ENCODE data around the gene BTAF1. TPM values are rescaled to one million over a fixed set of nuclear protein-coding genes. Genes with fewer than 3 reads are reported as not detected.
"Not testable (repeated sequence)": the region's sequence is repeated elsewhere in the genome, so short reads cannot be mapped to it uniquely, and the experiment has no call there.

The BTAF1 gene
- total RNA-seq, 5 donors from 2014 or later (not counting 1 experiment from before 2014, with no cell fraction given), result 61.0 to 81.8 (median 66.5) TPM

GRCh38 chr10:92033070-92033469 lies 109.5 kb downstream of the BTAF1 start:
- peaks cover 5 to 18% of the 10 kb centered on the region in 2 donors for H3K36me3 ChIP-seq (ENCODE audit: control insufficient read depth in 2 of 2, extremely low read depth in 1 of 2, insufficient read depth in 1 of 2, low read length in 1 of 2)
- H3K27me3 ChIP-seq (replicated peaks in 1 of 2; ENCODE audit: control insufficient read depth in 2 of 2, extremely low read depth in 1 of 2, insufficient read depth in 2 of 2, low read length in 1 of 2); H3K9me3 ChIP-seq; H3K27me3 Mint-ChIP-seq; H3K4me1 Mint-ChIP-seq; H3K9me3 Mint-ChIP-seq; H3K4me1 ChIP-seq (ENCODE audit: control insufficient read depth in 1 of 2, extremely low read depth in 1 of 2, insufficient read depth in 2 of 2, low read length in 2 of 2); ATAC-seq (replicated peaks in 1 of 4); H3K27ac Mint-ChIP-seq; H3K4me3 Mint-ChIP-seq; H3K4me3 ChIP-seq (ENCODE audit: control insufficient read depth in 1 of 2, extremely low read depth in 1 of 2, low read length in 1 of 2); DNase-seq; H3K27ac ChIP-seq (ENCODE audit: low read length); POLR2A ChIA-PET: not testable (repeated sequence)
- WGBS (ENCODE audit: insufficient coverage), result 100% methylated on average over 3 of the region's 3 CpGs
- CTCF ChIA-PET, result interaction anchor here in 1 of 2 donors (0.6 kb wide), 1 partner anchor 409 kb away, joined by 3 read pairs; no protein-coding TSS in a partner anchor
- peaks cover 51% of the 10 kb centered on the region for H3K36me3 Mint-ChIP-seq

GRCh38 chr10:92038949-92039348 lies 115.4 kb downstream of the BTAF1 start:
- no peak overlapping the region for H3K27ac Mint-ChIP-seq
- H3K4me1 Mint-ChIP-seq, result no peaks in the 10 kb centered on the region
- Histone ChIP-seq H3K4me3 (ENCODE audit: control insufficient read depth in 1 of 2, extremely low read depth in 1 of 2, low read length in 1 of 2) (no peak overlapping the region), H3K27me3 (replicated peaks in 1 of 2; ENCODE audit: control insufficient read depth in 2 of 2, extremely low read depth in 1 of 2, insufficient read depth in 2 of 2, low read length in 1 of 2) (no peaks in the 10 kb centered on the region), H3K36me3 (ENCODE audit: control insufficient read depth in 2 of 2, extremely low read depth in 1 of 2, insufficient read depth in 1 of 2, low read length in 1 of 2) (peaks cover under 1 to 5% of the 10 kb centered on the region in 2 donors), H3K9me3 (no peaks in the 10 kb centered on the region), H3K27ac (ENCODE audit: low read length) (no peak overlapping the region), H3K4me1 (ENCODE audit: control insufficient read depth in 1 of 2, extremely low read depth in 1 of 2, insufficient read depth in 2 of 2, low read length in 2 of 2) (no peaks in the 10 kb centered on the region)
- 100% methylated on average over 1 of the region's 1 CpG for WGBS (ENCODE audit: insufficient coverage)
- H3K9me3 Mint-ChIP-seq, result no peaks in the 10 kb centered on the region
- DNase-seq (no peak), ATAC-seq (replicated peaks in 1 of 4) (no peak)
- no peaks in the 10 kb centered on the region for H3K27me3 Mint-ChIP-seq
- H3K36me3 Mint-ChIP-seq, result peaks cover 16% of the 10 kb centered on the region
- no peak overlapping the region for H3K4me3 Mint-ChIP-seq
- POLR2A ChIA-PET, result no interaction called here
- CTCF ChIA-PET, result no interaction called here

- H3K9me3 Mint-ChIP-seq, result no peaks in the 10 kb centered on the region
- DNase-seq, result no peak
- H3K4me3 Mint-ChIP-seq, result no peak overlapping the region
- H3K4me1 Mint-ChIP-seq, result peaks cover 3 to 6% (median 3%) of the 10 kb centered on the region in 3 donors
- ChIA-PET POLR2A (no interaction called here), CTCF (no interaction called here)
- Histone ChIP-seq H3K4me3 (ENCODE audit: control insufficient read depth in 1 of 2, extremely low read depth in 1 of 2, low read length in 1 of 2) (no peak overlapping the region), H3K27ac (ENCODE audit: low read length) (no peak overlapping the region), H3K36me3 (ENCODE audit: control insufficient read depth in 2 of 2, extremely low read depth in 1 of 2, insufficient read depth in 1 of 2, low read length in 1 of 2) (no peaks in the 10 kb centered on the region), H3K4me1 (ENCODE audit: control insufficient read depth in 1 of 2, extremely low read depth in 1 of 2, insufficient read depth in 2 of 2, low read length in 2 of 2) (no peaks in the 10 kb centered on the region), H3K9me3 (no peaks in the 10 kb centered on the region), H3K27me3 (replicated peaks in 1 of 2; ENCODE audit: control insufficient read depth in 2 of 2, extremely low read depth in 1 of 2, insufficient read depth in 2 of 2, low read length in 1 of 2) (no peaks in the 10 kb centered on the region)
- H3K27me3 Mint-ChIP-seq, result no peaks in the 10 kb centered on the region
- WGBS (ENCODE audit: insufficient coverage), result 90% methylated on average over 3 of the region's 5 CpGs
- no peak for ATAC-seq (replicated peaks in 1 of 4)
- no peak overlapping the region for H3K27ac Mint-ChIP-seq
- no peaks in the 10 kb centered on the region for H3K36me3 Mint-ChIP-seq
These were observed 119.0 kb downstream of the BTAF1 start for GRCh38 chr10:92042541-92042940.

GRCh38 chr10:92045641-92046106 lies 122.1 kb downstream of the BTAF1 start:
- no peaks in the 10 kb centered on the region for H3K9me3 Mint-ChIP-seq
- no peak overlapping the region for H3K4me3 Mint-ChIP-seq
- no peaks in the 10 kb centered on the region for H3K9me3 ChIP-seq
- H3K36me3 Mint-ChIP-seq, result no peaks in the 10 kb centered on the region
- no peaks in the 10 kb centered on the region for H3K27me3 Mint-ChIP-seq
- ChIA-PET CTCF (no interaction called here), POLR2A (no interaction called here)
- no peak overlapping the region for H3K27ac Mint-ChIP-seq
- H3K4me1 Mint-ChIP-seq, result peaks cover 13 to 19% (median 14%) of the 10 kb centered on the region in 3 donors
- 90% methylated on average over 34 of the region's 37 CpGs for WGBS (ENCODE audit: insufficient coverage)
- no peak for DNase-seq
- ATAC-seq (replicated peaks in 1 of 4), result no peak
- no peak overlapping the region for H3K27ac ChIP-seq (ENCODE audit: low read length)
- H3K36me3 ChIP-seq (ENCODE audit: control insufficient read depth in 2 of 2, extremely low read depth in 1 of 2, insufficient read depth in 1 of 2, low read length in 1 of 2), result no peaks in the 10 kb centered on the region
- no peaks in the 10 kb centered on the region for H3K27me3 ChIP-seq (replicated peaks in 1 of 2; ENCODE audit: control insufficient read depth in 2 of 2, extremely low read depth in 1 of 2, insufficient read depth in 2 of 2, low read length in 1 of 2)
- peaks cover 0 to 6% of the 10 kb centered on the region in 2 experiments for H3K4me1 ChIP-seq (ENCODE audit: control insufficient read depth in 1 of 2, extremely low read depth in 1 of 2, insufficient read depth in 2 of 2, low read length in 2 of 2)
- H3K4me3 ChIP-seq (ENCODE audit: control insufficient read depth in 1 of 2, extremely low read depth in 1 of 2, low read length in 1 of 2), result no peak overlapping the region

- no peak overlapping the region for H3K4me3 ChIP-seq (ENCODE audit: control insufficient read depth in 1 of 2, extremely low read depth in 1 of 2, low read length in 1 of 2)
- no peak overlapping the region for H3K4me3 Mint-ChIP-seq
- no peaks in the 10 kb centered on the region for H3K9me3 Mint-ChIP-seq
- no peaks in the 10 kb centered on the region for H3K9me3 ChIP-seq
- peaks cover 5% of the 10 kb centered on the region for H3K36me3 Mint-ChIP-seq
- no peaks in the 10 kb centered on the region for H3K27me3 ChIP-seq (replicated peaks in 1 of 2; ENCODE audit: control insufficient read depth in 2 of 2, extremely low read depth in 1 of 2, insufficient read depth in 2 of 2, low read length in 1 of 2)
- POLR2A ChIA-PET, result no interaction called here
- no peaks in the 10 kb centered on the region for H3K27me3 Mint-ChIP-seq
- no peak overlapping the region for H3K27ac ChIP-seq (ENCODE audit: low read length)
- no peak for DNase-seq
- no peak overlapping the region for H3K27ac Mint-ChIP-seq
- no peak for ATAC-seq (replicated peaks in 1 of 4)
- H3K36me3 ChIP-seq (ENCODE audit: control insufficient read depth in 2 of 2, extremely low read depth in 1 of 2, insufficient read depth in 1 of 2, low read length in 1 of 2), result no peaks in the 10 kb centered on the region
- H3K4me1 Mint-ChIP-seq, result peaks cover 13 to 19% (median 14%) of the 10 kb centered on the region in 3 donors
- peaks cover 0 to 6% of the 10 kb centered on the region in 2 experiments for H3K4me1 ChIP-seq (ENCODE audit: control insufficient read depth in 1 of 2, extremely low read depth in 1 of 2, insufficient read depth in 2 of 2, low read length in 2 of 2)
- CTCF ChIA-PET, result interaction anchor here in 1 of 2 donors (0.6 kb wide), 1 partner anchor 115 kb away, joined by 4 read pairs; no protein-coding TSS in a partner anchor
These were observed 123.6 kb downstream of the BTAF1 start for GRCh38 chr10:92047215-92047614.

GRCh38 chr10:92052088-92052487 lies 128.5 kb downstream of the BTAF1 start:
- Mint-ChIP-seq H3K27ac (no peak overlapping the region), H3K36me3 (peaks cover 22% of the 10 kb centered on the region), H3K9me3 (no peaks in the 10 kb centered on the region), H3K27me3 (no peaks in the 10 kb centered on the region), H3K4me1 (peaks cover 13 to 23% (median 14%) of the 10 kb centered on the region in 3 donors), H3K4me3 (no peak overlapping the region)
- DNase-seq (no peak), ATAC-seq (replicated peaks in 1 of 4) (no peak)
- Histone ChIP-seq H3K4me1 (ENCODE audit: control insufficient read depth in 1 of 2, extremely low read depth in 1 of 2, insufficient read depth in 2 of 2, low read length in 2 of 2) (peaks cover 0 to 6% of the 10 kb centered on the region in 2 experiments), H3K9me3 (no peaks in the 10 kb centered on the region), H3K4me3 (ENCODE audit: control insufficient read depth in 1 of 2, extremely low read depth in 1 of 2, low read length in 1 of 2) (no peak overlapping the region), H3K27me3 (replicated peaks in 1 of 2; ENCODE audit: control insufficient read depth in 2 of 2, extremely low read depth in 1 of 2, insufficient read depth in 2 of 2, low read length in 1 of 2) (no peaks in the 10 kb centered on the region), H3K36me3 (ENCODE audit: control insufficient read depth in 2 of 2, extremely low read depth in 1 of 2, insufficient read depth in 1 of 2, low read length in 1 of 2) (no peaks in the 10 kb centered on the region), H3K27ac (ENCODE audit: low read length) (no peak overlapping the region)
- CTCF ChIA-PET, result interaction anchor here in 1 of 2 donors (0.6 kb wide), 1 partner anchor 825 kb away, joined by 3 read pairs; no protein-coding TSS in a partner anchor
- 98% methylated on average over 9 of the region's 18 CpGs for WGBS (ENCODE audit: insufficient coverage)
- POLR2A ChIA-PET, result interaction anchor here (0.5 to 0.6 kb wide), 2 partner anchors 12 to 56 kb away, joined by 3 to 12 read pairs; no protein-coding TSS in a partner anchor

Measured in T-cell (primary cell).